Panc1 (cell line): Measurements from ENCODE around the gene SPATA45. TPM values are rescaled to one million over a fixed set of nuclear protein-coding genes. Genes with fewer than 3 reads are reported as not detected.

Experiments
- ATAC-seq: fragments of 200-7000 bp; cut with Tn5 transposase; 2 replicates; pipeline ENCODE4 v1.9.1; 2020; ENCODE audit warnings: mild to moderate bottlenecking, moderate library complexity
- BruUV-seq: library from RNA; stranded (reverse); fragments of 400-500 nt; replicated peaks from 2 replicates; lab custom pipeline; 2021; lab: Mats Ljungman, UMichigan
- CTCF ChIA-PET: fragments of 300-600 bp; sonication (Branson Sonifier 250); formaldehyde crosslinking; loops from one replicate; lab custom pipeline; 2022; ENCODE audit warnings: antibody characterized with exemption; lab: Charles Lee
- POLR2A ChIA-PET: fragments of 300-600 bp; sonication (Branson Sonifier 250); formaldehyde crosslinking; loops from one replicate; lab custom pipeline; 2022; ENCODE audit warnings: antibody characterized with exemption; lab: Charles Lee
- DNase-seq: peaks from one replicate; pipeline ENCODE4 v3.0.0-alpha.2; 2010; ENCODE audit warnings: low read depth, low spot score
- H3K27ac ChIP-seq: 2 replicates; pipeline ENCODE4 v1.5.1; 2011; ENCODE audit warnings: mild to moderate bottlenecking, low read length, inconsistent platforms
- H3K27me3 ChIP-seq: fragments of 200-500 bp; sonication (Bioruptor generic); 2 replicates; pipeline ENCODE4 v1.6.0; 2014; ENCODE audit warnings: low read length, inconsistent platforms; ENCODE audit not compliant: control insufficient read depth, insufficient read depth
- H3K36me3 ChIP-seq: fragments of 200-500 bp; sonication (Bioruptor generic); 2 replicates; pipeline ENCODE4 v1.5.1; 2014; ENCODE audit warnings: inconsistent platforms, mild to moderate bottlenecking, low read length, moderate library complexity; ENCODE audit not compliant: control insufficient read depth, insufficient read depth
- H3K4me1 ChIP-seq: 2 replicates; pipeline ENCODE4 v1.5.1; 2011; ENCODE audit warnings: inconsistent platforms, mild to moderate bottlenecking, low read length, moderate library complexity; ENCODE audit not compliant: control insufficient read depth, insufficient read depth
- H3K4me3 ChIP-seq, 2 experiments: 2 replicates each; pipeline ENCODE4 v1.5.1; 2011 to 2012; ENCODE audit warnings: low read depth in 2 of 2, low read length in 2 of 2, mild to moderate bottlenecking in 2 of 2, inconsistent platforms in 1 of 2, moderate library complexity in 1 of 2
- H3K9me3 ChIP-seq: fragments of 200-500 bp; sonication (Bioruptor generic); 2 replicates; pipeline ENCODE4 v1.5.1; 2014; ENCODE audit warnings: low read depth, mild to moderate bottlenecking, inconsistent platforms, low read length, moderate library complexity; ENCODE audit not compliant: control insufficient read depth, insufficient read depth
- CTCF ChIP-seq: fragments of 450-650 bp; IDR thresholded peaks from 2 replicates; pipeline ENCODE4 v1.5.1; 2017; ENCODE audit warnings: mild to moderate bottlenecking
- POLR2AphosphoS5 ChIP-seq: IDR thresholded peaks from 2 replicates; pipeline ENCODE4 v1.6.1; 2012; ENCODE audit warnings: mild to moderate bottlenecking, low read depth, low read length, moderate library complexity
- REST ChIP-seq, 2 experiments: IDR thresholded peaks; 2 replicates each; pipeline ENCODE4 v1.6.1; 2011 to 2012; ENCODE audit warnings: low read depth in 2 of 2, control low read depth in 1 of 2, low read length in 1 of 2, mild to moderate bottlenecking in 1 of 2, moderate library complexity in 1 of 2; ENCODE audit not compliant: insufficient read depth in 1 of 2
- SIN3A ChIP-seq: IDR thresholded peaks from 2 replicates; pipeline ENCODE4 v1.6.1; 2012; ENCODE audit warnings: low read depth, mild to moderate bottlenecking, low read length, moderate library complexity, borderline replicate concordance; ENCODE audit not compliant: insufficient read depth
- TCF7L2 ChIP-seq: IDR thresholded peaks from 2 replicates; pipeline ENCODE4 v1.6.1; 2011; ENCODE audit warnings: mild to moderate bottlenecking, low read depth, low read length, inconsistent platforms
- in situ Hi-C: cut with HindIII; loops from 2 replicates; pipeline ENCODE4 v1.10.0; 2016; ENCODE audit warnings: low sequenced_read_pairs, low pct_unique_long_range_greater_than_20kb
- intact Hi-C: fragments of 100-400 bp; cut with micrococcal nuclease; formaldehyde crosslinking; loops from one replicate; pipeline ENCODE4 v1.10.0; 2022; ENCODE audit not compliant: unreplicated experiment
- total RNA-seq: library from RNA; stranded (reverse); gene quantifications from one replicate; pipeline ENCODE4 v1.2.1, GENCODE V29; 2021; ENCODE audit not compliant: unreplicated experiment

The SPATA45 gene
- total RNA-seq, 1 experiment from 2014 or later = not detected

GRCh38 chr1:212785871-212786270 is 61.6 kb downstream of the SPATA45 start:
- H3K9me3 ChIP-seq = no peaks in the 10 kb centered on the region
- DNase-seq (no peak), ATAC-seq (no peak)
- ChIA-PET CTCF (interaction anchor here (0.7 kb wide), 1 partner anchor 36 kb away, joined by 11 read pairs; no protein-coding TSS in a partner anchor), POLR2A (no interaction called here)
- H3K4me1 ChIP-seq = peaks cover 3% of the 10 kb centered on the region; the same call in 1 of the 2 replicates
- no peak overlapping the region for H3K27ac ChIP-seq
- in situ Hi-C loops = no loop called here
- BruUV-seq = no TSS peak
- intact Hi-C loops = no loop called here
- TF ChIP-seq REST (IDR thresholded peaks at IDR 0.05; ENCODE audit: insufficient read depth in 1 of 2, low read depth in 2 of 2, low read length in 1 of 2) = no peak
- no peak for TF ChIP-seq SIN3A
- TF ChIP-seq POLR2AphosphoS5 = no peak
- no peak for TF ChIP-seq TCF7L2
- no peak for TF ChIP-seq CTCF
- no peak overlapping the region for H3K4me3 ChIP-seq
- peaks cover 10% of the 10 kb centered on the region for H3K36me3 ChIP-seq
- H3K27me3 ChIP-seq = no peaks in the 10 kb centered on the region

GRCh38 chr1:212783976-212784375 is 63.5 kb downstream of the SPATA45 start:
- TF ChIP-seq TCF7L2 (no peak), SIN3A (no peak), REST (IDR thresholded peaks at IDR 0.05; ENCODE audit: insufficient read depth in 1 of 2, low read depth in 2 of 2, low read length in 1 of 2) (no peak), CTCF (no peak), POLR2AphosphoS5 (no peak)
- no TSS peak for BruUV-seq
- Histone ChIP-seq H3K27ac (no peak overlapping the region), H3K4me1 (no peaks in the 10 kb centered on the region), H3K9me3 (no peaks in the 10 kb centered on the region), H3K4me3 (no peak overlapping the region), H3K27me3 (no peaks in the 10 kb centered on the region), H3K36me3 (peaks cover 10% of the 10 kb centered on the region)
- no peak for ATAC-seq
- DNase-seq = no peak
- intact Hi-C loops = loop anchor here (5.0 kb wide), 2 partner anchors 307 to 327 kb away; no protein-coding TSS in a partner anchor
- ChIA-PET POLR2A (no interaction called here), CTCF (no interaction called here)
- in situ Hi-C loops = no loop called here
